ENCODE measurements around the gene SEMA3B.
A peak's percentile ranks its signal among the peaks of the same experiment; 100 is the strongest.
"Not testable (repeated sequence)": the region's sequence is repeated elsewhere in the genome, so short reads cannot be mapped to it uniquely, and the experiment has no call there.

The SEMA3B gene

GRCh38 chr3:50242851-50243542, 25.9 kb upstream of the SEMA3B start:
- DNase-seq (ENCODE audit: low spot score) (no peak), ATAC-seq (ENCODE audit: low read depth) (no peak)
- no peaks in the 10 kb centered on the region for H3K27me3 ChIP-seq (ENCODE audit: insufficient read depth, poor library complexity, severe bottlenecking)
- no peaks in the 10 kb centered on the region for H3K9me3 ChIP-seq (ENCODE audit: severe bottlenecking)
- no peak overlapping the region for H3K4me3 ChIP-seq (ENCODE audit: severe bottlenecking)
- peaks cover 37% of the 10 kb centered on the region for H3K36me3 ChIP-seq (ENCODE audit: low read depth)
- H3K4me1 ChIP-seq (ENCODE audit: insufficient read depth, poor library complexity, severe bottlenecking): peaks cover 18% of the 10 kb centered on the region
- peak overlapping the region; percentile 93 for H3K27ac ChIP-seq (ENCODE audit: poor library complexity, severe bottlenecking)
- no peak for TF ChIP-seq CTCF (IDR thresholded peaks at IDR 0.05; ENCODE audit: poor library complexity, severe bottlenecking)

DNA sequence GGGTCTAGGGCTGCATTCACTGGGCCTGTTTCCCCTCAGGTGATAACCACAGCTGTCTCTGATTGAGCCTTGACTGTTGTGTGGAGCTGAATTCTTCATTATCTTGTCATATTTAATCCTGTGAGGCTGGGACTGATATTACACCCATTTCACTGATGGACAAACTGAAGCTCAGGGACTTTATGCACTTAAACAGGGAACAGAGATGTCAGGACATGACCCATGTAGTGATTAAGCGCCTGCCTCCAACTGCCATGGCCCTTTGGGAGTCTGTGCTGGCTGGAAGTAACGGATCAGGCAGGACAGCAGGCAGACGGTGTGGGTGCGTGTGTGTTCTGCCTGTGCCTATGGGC, 25.4 kb upstream of the SEMA3B start:
- ATAC-seq (ENCODE audit: low read depth) (no peak), DNase-seq (ENCODE audit: low spot score) (no peak)
- no peaks in the 10 kb centered on the region for H3K9me3 ChIP-seq (ENCODE audit: severe bottlenecking)
- no peak for TF ChIP-seq CTCF (IDR thresholded peaks at IDR 0.05; ENCODE audit: poor library complexity, severe bottlenecking)
- H3K36me3 ChIP-seq (ENCODE audit: low read depth): peaks cover 37% of the 10 kb centered on the region
- peak overlapping the region; percentile 93 for H3K27ac ChIP-seq (ENCODE audit: poor library complexity, severe bottlenecking)
- no peak overlapping the region for H3K4me3 ChIP-seq (ENCODE audit: severe bottlenecking)
- H3K4me1 ChIP-seq (ENCODE audit: insufficient read depth, poor library complexity, severe bottlenecking): peaks cover 23% of the 10 kb centered on the region
- H3K27me3 ChIP-seq (ENCODE audit: insufficient read depth, poor library complexity, severe bottlenecking): no peaks in the 10 kb centered on the region

DNA sequence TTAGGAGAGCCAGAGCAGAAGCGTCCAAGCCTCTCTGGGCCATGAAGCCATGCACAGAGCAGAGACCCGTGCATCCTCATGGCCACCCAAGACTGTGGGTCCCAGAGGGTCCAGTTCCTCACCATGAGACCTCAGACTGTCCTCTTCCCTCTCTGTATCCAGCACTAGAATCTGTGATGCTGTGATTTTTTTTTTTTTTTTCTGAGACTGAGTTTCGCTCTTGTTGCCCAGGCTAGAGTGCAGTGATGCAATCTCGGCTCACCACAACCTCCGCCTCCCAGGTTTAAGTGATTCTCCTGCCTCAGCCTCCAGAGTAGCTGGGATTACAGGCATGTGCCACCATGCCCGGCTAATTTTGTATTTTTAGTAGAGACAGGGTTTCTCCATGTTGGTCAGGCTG, 24.1 kb upstream of the SEMA3B start:
- peak overlapping the region; percentile 93 for H3K27ac ChIP-seq (ENCODE audit: poor library complexity, severe bottlenecking)
- not testable (repeated sequence) for H3K9me3 ChIP-seq (ENCODE audit: severe bottlenecking); DNase-seq (ENCODE audit: low spot score); ATAC-seq (ENCODE audit: low read depth); H3K27me3 ChIP-seq (ENCODE audit: insufficient read depth, poor library complexity, severe bottlenecking); H3K4me3 ChIP-seq (ENCODE audit: severe bottlenecking)
- H3K4me1 ChIP-seq (ENCODE audit: insufficient read depth, poor library complexity, severe bottlenecking): peaks cover 31% of the 10 kb centered on the region
- peaks cover 27% of the 10 kb centered on the region for H3K36me3 ChIP-seq (ENCODE audit: low read depth)

DNA sequence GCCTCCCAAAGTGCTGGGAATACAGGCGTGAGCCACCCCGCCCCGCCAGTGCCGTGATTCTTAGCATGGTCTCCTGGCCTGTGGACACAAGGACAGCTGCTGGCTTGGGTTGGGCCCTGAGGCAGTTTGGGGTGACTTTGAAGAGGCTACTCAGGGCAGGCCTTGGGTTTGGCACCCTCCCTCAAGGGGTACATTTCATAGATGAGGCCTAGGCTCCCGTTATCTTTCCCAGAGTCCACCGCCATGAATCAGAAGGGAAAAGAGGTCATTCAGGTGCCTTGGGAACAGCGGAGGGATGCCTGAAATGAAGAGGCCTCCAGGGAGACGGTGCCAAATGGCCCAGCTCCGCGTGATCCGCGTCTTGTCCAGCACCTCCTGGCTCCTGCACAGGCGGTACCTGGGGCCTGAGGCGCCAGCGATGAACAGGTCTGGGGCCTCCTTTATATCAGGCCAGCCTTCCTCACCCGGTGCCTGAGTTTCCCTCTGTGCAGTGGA, 23.6 kb upstream of the SEMA3B start:
- Histone ChIP-seq H3K27me3 (ENCODE audit: insufficient read depth, poor library complexity, severe bottlenecking) (no peaks in the 10 kb centered on the region), H3K36me3 (ENCODE audit: low read depth) (peaks cover 25% of the 10 kb centered on the region), H3K9me3 (ENCODE audit: severe bottlenecking) (no peaks in the 10 kb centered on the region), H3K27ac (ENCODE audit: poor library complexity, severe bottlenecking) (peak overlapping the region; percentile 93), H3K4me1 (ENCODE audit: insufficient read depth, poor library complexity, severe bottlenecking) (peaks cover 31% of the 10 kb centered on the region), H3K4me3 (ENCODE audit: severe bottlenecking) (no peak overlapping the region)
- TF ChIP-seq CTCF (IDR thresholded peaks at IDR 0.05; ENCODE audit: poor library complexity, severe bottlenecking): no peak
- ATAC-seq (ENCODE audit: low read depth) (peak; percentile 1; the same call in 1 of the 3 replicates), DNase-seq (ENCODE audit: low spot score) (no peak)

DNA sequence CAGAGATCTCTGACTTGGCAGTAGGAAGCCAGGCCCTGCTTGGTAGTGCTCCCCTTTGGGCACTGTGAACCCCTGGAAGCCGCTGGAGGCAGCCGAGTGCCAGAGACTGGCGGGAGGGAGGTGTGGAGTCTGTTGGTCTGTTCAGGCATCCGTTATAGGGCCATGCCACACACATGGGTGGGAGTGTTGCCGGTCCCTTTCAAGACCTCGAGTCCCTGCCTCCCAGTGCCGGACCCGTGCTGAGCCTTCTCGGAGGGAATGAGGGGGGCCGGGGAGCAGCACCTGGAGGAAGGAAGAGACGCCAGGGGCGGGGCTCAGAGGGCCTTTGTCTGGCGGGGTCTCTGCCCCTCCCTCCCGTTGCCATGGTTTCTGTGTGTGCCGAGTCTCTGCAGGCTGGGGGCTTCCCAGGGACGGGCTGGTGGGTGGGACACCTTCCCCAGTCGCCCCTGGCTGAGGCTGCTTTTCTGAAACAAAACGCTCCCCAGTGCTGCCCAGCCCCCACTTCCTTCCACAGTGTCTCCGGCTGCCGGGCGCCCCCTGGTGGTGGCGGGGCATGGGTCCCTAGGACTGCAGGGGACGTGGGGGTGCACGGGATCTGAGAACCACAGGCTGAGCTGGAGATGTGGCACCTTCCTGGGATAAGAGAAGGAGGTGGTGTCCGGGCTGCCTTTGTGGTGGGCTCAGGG, 23.0 kb upstream of the SEMA3B start:
- Histone ChIP-seq H3K4me3 (ENCODE audit: severe bottlenecking) (peak overlapping the region; percentile 4), H3K4me1 (ENCODE audit: insufficient read depth, poor library complexity, severe bottlenecking) (peaks cover 33% of the 10 kb centered on the region), H3K36me3 (ENCODE audit: low read depth) (peaks cover 30% of the 10 kb centered on the region), H3K27me3 (ENCODE audit: insufficient read depth, poor library complexity, severe bottlenecking) (no peaks in the 10 kb centered on the region), H3K27ac (ENCODE audit: poor library complexity, severe bottlenecking) (peak overlapping the region; percentile 93), H3K9me3 (ENCODE audit: severe bottlenecking) (no peaks in the 10 kb centered on the region)
- peak; percentile 98 for TF ChIP-seq CTCF (IDR thresholded peaks at IDR 0.05; ENCODE audit: poor library complexity, severe bottlenecking)
- ATAC-seq (ENCODE audit: low read depth) (peak; percentile 69), DNase-seq (ENCODE audit: low spot score) (peak; percentile 93)

Data from RWPE2 (cell line).